Endodermal cell (in vitro differentiated cells): ENCODE results near the gene SRRM4. TPM values are rescaled to one million over a fixed set of nuclear protein-coding genes. Genes with fewer than 3 reads are reported as not detected.

Source experiments
- DNase-seq: peaks from one replicate; pipeline ENCODE4 v3.0.0-alpha.2; 2017
- H3K27ac ChIP-seq: 2 replicates; pipeline ENCODE4 v1.5.1; 2013; ENCODE audit warnings: mild to moderate bottlenecking, low read depth, low read length, moderate library complexity
- H3K27me3 ChIP-seq: 2 replicates; pipeline ENCODE4 v1.6.1; 2013; ENCODE audit warnings: mild to moderate bottlenecking, low read length, moderate library complexity; ENCODE audit not compliant: insufficient read depth, control insufficient read depth, poor library complexity, severe bottlenecking
- H3K36me3 ChIP-seq: 2 replicates; pipeline ENCODE4 v1.7.0; 2013; ENCODE audit warnings: mild to moderate bottlenecking, low read length, moderate library complexity; ENCODE audit not compliant: control insufficient read depth, insufficient read depth
- H3K4me1 ChIP-seq: one replicate; pipeline ENCODE4 v1.7.0; 2013; ENCODE audit warnings: low read length; ENCODE audit not compliant: control insufficient read depth, insufficient read depth
- H3K4me3 ChIP-seq: 2 replicates; pipeline ENCODE4 v1.5.1; 2013; ENCODE audit warnings: mild to moderate bottlenecking, low read length, moderate library complexity
- H3K9ac ChIP-seq: 2 replicates; pipeline ENCODE4 v1.6.1; 2013; ENCODE audit warnings: mild to moderate bottlenecking, low read length, moderate library complexity; ENCODE audit not compliant: poor library complexity, severe bottlenecking; ENCODE audit errors: extremely low read depth
- H3K9me3 ChIP-seq: 2 replicates; pipeline ENCODE4 v1.6.1; 2013; ENCODE audit warnings: mild to moderate bottlenecking, low read length, moderate library complexity; ENCODE audit not compliant: control insufficient read depth
- H3K27ac Mint-ChIP-seq: 2 replicates; pipeline ENCODE4 v1.8.0; 2020; ENCODE audit warnings: mixed read lengths
- H3K27me3 Mint-ChIP-seq: 2 replicates; pipeline ENCODE4 v1.8.0; 2021; ENCODE audit warnings: mild to moderate bottlenecking, mixed read lengths; ENCODE audit not compliant: insufficient read depth
- H3K36me3 Mint-ChIP-seq: 2 replicates; pipeline ENCODE4 v1.8.0; 2020; ENCODE audit warnings: low read depth, mixed read lengths
- H3K4me1 Mint-ChIP-seq: 2 replicates; pipeline ENCODE4 v1.8.0; 2020; ENCODE audit warnings: mixed read lengths
- H3K4me3 Mint-ChIP-seq: 2 replicates; pipeline ENCODE4 v1.8.0; 2020; ENCODE audit warnings: mild to moderate bottlenecking, moderate library complexity, mixed read lengths
- H3K9me3 Mint-ChIP-seq: 2 replicates; pipeline ENCODE4 v1.8.0; 2020; ENCODE audit warnings: mild to moderate bottlenecking, mixed read lengths
- WGBS, 2 experiments: methylation state at CpG; one replicate each; pipeline versions ENCODE4 v1.1.5 to v1.1.7; 2013; ENCODE audit warnings: missing lambda C conversion rate in 2 of 2, mixed read lengths in 1 of 2; ENCODE audit not compliant: insufficient coverage in 1 of 2, insufficient read length in 1 of 2; 5-methylcytosine and 5-hydroxymethylcytosine counted together
- total RNA-seq, 2 donors: library from RNA; stranded (reverse); fragmentation: NEBNext Ultra II Directional in 1 of 2; extraction: Animal tissue kit (Norgen Biotek cat#: 25700) in 1 of 2; gene quantifications; 2 replicates in 1 of 2; 3 replicates in 1 of 2; pipeline ENCODE4 v1.2.1, GENCODE V29; 2021
- TF ChIP-seq, protein P1 (sequence below): fragments of 200-600 bp; sonication (generic); conservative IDR thresholded peaks from 2 replicates; pipeline ENCODE4 v1.5.0; 2021; ENCODE audit warnings: antibody characterized with exemption, mild to moderate bottlenecking

Gene SRRM4
- total RNA-seq, 2 donors from 2014 or later, result 0.44 to 0.71 TPM

DNA sequence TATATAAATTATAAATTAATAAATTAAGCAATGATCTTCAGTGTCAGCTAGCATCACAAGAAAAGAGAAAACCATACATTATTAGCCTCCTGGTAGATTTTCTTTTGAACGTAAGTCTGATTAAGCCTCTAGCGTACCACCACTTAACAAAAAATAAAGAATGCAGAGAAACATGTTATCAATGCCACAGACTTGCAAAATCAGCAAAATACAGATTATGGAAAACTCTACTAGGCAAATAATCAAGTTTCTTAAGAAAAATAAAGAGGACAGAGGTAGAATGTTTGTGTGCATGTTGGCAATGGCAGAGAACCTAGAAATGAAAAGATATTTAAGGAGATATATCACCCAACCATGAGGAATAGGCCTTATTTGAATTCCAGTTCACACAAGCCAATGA is 8.4 kb upstream of the SRRM4 start:
- WGBS, 2 experiments, result 98% methylated on average over 2 of the region's 2 CpGs; no CpG with 5 or more reads in 1 of the 2 experiments

DNA sequence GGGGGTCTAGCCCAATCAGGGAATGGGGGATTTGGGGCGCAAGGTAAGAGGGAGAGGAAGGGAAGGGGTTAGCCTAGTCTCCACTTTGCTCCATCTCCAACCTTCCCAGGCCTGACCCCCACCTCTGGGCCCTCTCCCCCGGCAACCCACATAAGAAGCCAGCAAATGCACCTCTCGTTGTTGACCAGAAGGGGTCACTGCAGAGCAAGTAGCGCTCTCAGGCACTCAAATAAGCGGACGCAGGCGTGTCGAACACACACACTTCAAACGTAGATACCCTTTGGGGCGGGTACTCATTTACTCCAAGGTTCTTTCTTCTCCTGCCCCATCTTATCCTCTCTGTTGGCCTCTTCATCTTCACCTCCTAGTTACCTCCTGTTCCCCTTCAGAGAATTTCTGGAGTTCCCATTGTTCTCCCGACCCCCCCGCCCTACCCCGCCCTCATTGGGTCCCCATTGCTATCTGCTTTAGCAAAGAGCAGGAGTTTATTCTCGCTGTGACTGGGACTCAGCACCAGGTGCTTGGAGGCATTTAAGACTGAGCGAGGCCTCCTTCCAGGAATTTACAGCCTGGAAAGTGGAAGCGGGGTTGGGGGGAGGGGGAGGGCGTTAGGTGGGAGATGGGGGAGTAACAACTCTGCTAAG is 1.5 kb upstream of the SRRM4 start:
- Histone ChIP-seq H3K4me3 (peak overlapping the region; percentile 82), H3K9me3 (no peaks in the 10 kb centered on the region), H3K9ac (no peak overlapping the region), H3K27me3 (peaks cover 62% of the 10 kb centered on the region), H3K27ac (peak overlapping the region; percentile 90), H3K36me3 (no peaks in the 10 kb centered on the region), H3K4me1 (no peaks in the 10 kb centered on the region)
- TF ChIP-seq, protein P1, sequence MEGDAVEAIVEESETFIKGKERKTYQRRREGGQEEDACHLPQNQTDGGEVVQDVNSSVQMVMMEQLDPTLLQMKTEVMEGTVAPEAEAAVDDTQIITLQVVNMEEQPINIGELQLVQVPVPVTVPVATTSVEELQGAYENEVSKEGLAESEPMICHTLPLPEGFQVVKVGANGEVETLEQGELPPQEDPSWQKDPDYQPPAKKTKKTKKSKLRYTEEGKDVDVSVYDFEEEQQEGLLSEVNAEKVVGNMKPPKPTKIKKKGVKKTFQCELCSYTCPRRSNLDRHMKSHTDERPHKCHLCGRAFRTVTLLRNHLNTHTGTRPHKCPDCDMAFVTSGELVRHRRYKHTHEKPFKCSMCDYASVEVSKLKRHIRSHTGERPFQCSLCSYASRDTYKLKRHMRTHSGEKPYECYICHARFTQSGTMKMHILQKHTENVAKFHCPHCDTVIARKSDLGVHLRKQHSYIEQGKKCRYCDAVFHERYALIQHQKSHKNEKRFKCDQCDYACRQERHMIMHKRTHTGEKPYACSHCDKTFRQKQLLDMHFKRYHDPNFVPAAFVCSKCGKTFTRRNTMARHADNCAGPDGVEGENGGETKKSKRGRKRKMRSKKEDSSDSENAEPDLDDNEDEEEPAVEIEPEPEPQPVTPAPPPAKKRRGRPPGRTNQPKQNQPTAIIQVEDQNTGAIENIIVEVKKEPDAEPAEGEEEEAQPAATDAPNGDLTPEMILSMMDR, result peak; percentile 91
- Mint-ChIP-seq H3K4me3 (peak overlapping the region; percentile 58), H3K27ac (no peak overlapping the region), H3K36me3 (no peaks in the 10 kb centered on the region), H3K27me3 (peaks cover 83% of the 10 kb centered on the region), H3K4me1 (peaks cover 5% of the 10 kb centered on the region), H3K9me3 (no peaks in the 10 kb centered on the region)
- WGBS, 2 experiments, result 0 to 2% methylated on average over 8 to 15 of the region's 17 CpGs
- DNase-seq, result peak; percentile 95

More for the DNA sequence above, 8.4 kb upstream of the SRRM4 start:
- no peak overlapping the region for H3K4me3 Mint-ChIP-seq
- H3K9me3 Mint-ChIP-seq, result no peaks in the 10 kb centered on the region
- H3K27me3 ChIP-seq, result peaks cover 25% of the 10 kb centered on the region
- no peak for DNase-seq
- H3K27ac ChIP-seq, result no peak overlapping the region
- no peak overlapping the region for H3K27ac Mint-ChIP-seq
- TF ChIP-seq, protein P1, result no peak
- H3K36me3 Mint-ChIP-seq, result no peaks in the 10 kb centered on the region
- no peaks in the 10 kb centered on the region for H3K4me1 ChIP-seq
- H3K36me3 ChIP-seq, result no peaks in the 10 kb centered on the region
- H3K27me3 Mint-ChIP-seq, result peaks cover 41% of the 10 kb centered on the region
- H3K9ac ChIP-seq, result no peak overlapping the region
- H3K9me3 ChIP-seq, result no peaks in the 10 kb centered on the region
- no peaks in the 10 kb centered on the region for H3K4me1 Mint-ChIP-seq
- H3K4me3 ChIP-seq, result no peak overlapping the region

DNA sequence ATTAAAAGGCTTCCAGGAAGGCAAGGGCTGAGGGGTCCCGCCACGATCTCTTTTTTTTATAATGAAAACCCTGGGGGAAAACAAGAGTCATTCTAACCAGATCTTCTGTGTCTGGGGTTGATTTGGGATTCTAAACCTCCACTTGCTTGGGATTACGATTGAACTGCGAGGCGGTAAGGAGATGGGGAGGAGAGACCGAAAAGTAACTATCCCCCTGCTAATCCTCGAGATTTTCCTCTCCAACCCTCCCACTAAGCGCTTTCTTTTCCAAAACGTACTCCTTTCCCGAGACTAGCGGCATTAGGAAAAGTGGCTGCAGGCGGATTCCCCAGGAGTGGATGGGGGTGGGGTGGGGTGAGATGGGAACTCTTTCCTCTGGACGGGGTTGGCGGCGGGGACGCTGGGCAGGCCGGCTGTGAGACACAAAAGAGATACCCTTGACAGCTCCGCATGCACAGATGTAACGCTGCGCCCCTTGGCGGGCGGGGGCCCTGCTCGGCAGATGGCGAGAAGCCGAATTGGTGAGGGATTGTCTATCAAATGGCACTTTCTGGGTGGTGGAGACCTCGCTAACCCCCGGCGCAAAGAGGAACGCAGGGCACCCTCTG is 830 bp upstream of the SRRM4 start:
- TF ChIP-seq, protein P1, result no peak
- H3K9ac ChIP-seq, result no peak overlapping the region
- peak overlapping the region; percentile 58 for H3K4me3 Mint-ChIP-seq
- peak overlapping the region; percentile 90 for H3K27ac ChIP-seq
- no peaks in the 10 kb centered on the region for H3K36me3 Mint-ChIP-seq
- peaks cover 5% of the 10 kb centered on the region for H3K4me1 Mint-ChIP-seq
- H3K9me3 ChIP-seq, result no peaks in the 10 kb centered on the region
- H3K4me1 ChIP-seq, result no peaks in the 10 kb centered on the region
- H3K36me3 ChIP-seq, result no peaks in the 10 kb centered on the region
- H3K9me3 Mint-ChIP-seq, result no peaks in the 10 kb centered on the region
- 0% methylated on average over 11 to 27 of the region's 29 CpGs for WGBS, 2 experiments
- H3K27me3 ChIP-seq, result peaks cover 65% of the 10 kb centered on the region
- DNase-seq, result peak; percentile 85
- H3K27me3 Mint-ChIP-seq, result peaks cover 85% of the 10 kb centered on the region
- H3K4me3 ChIP-seq, result peak overlapping the region; percentile 82
- H3K27ac Mint-ChIP-seq, result peak overlapping the region; percentile 68
